HFFc6 (cell line): ENCODE data around the gene TSC2. TPM values are rescaled to one million over a fixed set of nuclear protein-coding genes. Genes with fewer than 3 reads are reported as not detected.
A peak's percentile ranks its signal among the peaks of the same experiment; 100 is the strongest.

Experiments
- DNase-seq: peaks from one replicate; pipeline ENCODE4 v3.0.0-alpha.2; 2018
- H3K27ac Mint-ChIP-seq: 2 replicates; pipeline ENCODE4 v1.8.0; 2020; ENCODE audit warnings: mild to moderate bottlenecking, mixed read lengths
- H3K27me3 Mint-ChIP-seq: 2 replicates; pipeline ENCODE4 v1.8.0; 2021; ENCODE audit warnings: mild to moderate bottlenecking, moderate library complexity, mixed read lengths; ENCODE audit not compliant: insufficient read depth
- H3K36me3 Mint-ChIP-seq: 2 replicates; pipeline ENCODE4 v1.8.0; 2021; ENCODE audit warnings: low read depth, mixed read lengths
- H3K4me1 Mint-ChIP-seq: 2 replicates; pipeline ENCODE4 v1.8.0; 2020; ENCODE audit warnings: low read depth, mixed read lengths
- H3K4me3 Mint-ChIP-seq: 2 replicates; pipeline ENCODE4 v1.8.0; 2020; ENCODE audit warnings: mild to moderate bottlenecking, moderate library complexity, mixed read lengths
- H3K9me3 Mint-ChIP-seq: 2 replicates; pipeline ENCODE4 v1.8.0; 2020; ENCODE audit warnings: mild to moderate bottlenecking, mixed read lengths
- total RNA-seq, 6 experiments: library from RNA; stranded (reverse); fragmentation: NEBNext Ultra II Directional; extraction: Animal tissue kit (Norgen Biotek cat#: 25700); gene quantifications; 2 replicates in 1 of 6; 3 replicates in 5 of 6; pipeline ENCODE4 v1.2.3, GENCODE V29; 2021
- TF ChIP-seq, protein P1 (sequence below): fragments of 200-600 bp; sonication (generic); IDR thresholded peaks from 2 replicates; pipeline ENCODE4 v1.5.0; 2021; ENCODE audit warnings: antibody characterized with exemption, mild to moderate bottlenecking

The TSC2 gene
- total RNA-seq, 6 experiments from 2014 or later: 72.0 to 88.3 (median 83.2) TPM

DNA sequence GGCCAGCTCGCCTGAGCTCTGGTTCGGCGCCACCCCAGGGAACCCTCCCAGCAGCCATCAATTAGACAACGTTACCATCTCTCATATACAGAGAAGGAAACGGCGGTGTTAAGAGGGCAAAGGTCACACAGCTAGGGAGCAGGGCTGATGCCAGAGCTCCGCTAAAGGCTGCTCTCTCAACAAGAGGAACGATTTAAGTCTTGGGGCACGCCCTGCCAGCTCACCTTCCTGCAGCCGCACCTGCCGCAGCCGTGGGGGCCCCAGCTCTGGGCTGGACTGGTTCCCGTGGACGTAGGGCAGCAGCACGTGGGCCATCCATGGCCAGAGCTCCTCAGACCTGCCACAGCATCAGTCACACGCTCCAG lies 44.5 kb downstream of the TSC2 start:
- H3K36me3 Mint-ChIP-seq: peaks cover 28% of the 10 kb centered on the region
- H3K27ac Mint-ChIP-seq: no peak overlapping the region; the same call in 1 of the 2 replicates

GRCh38 chr16:2092866-2093265 lies 45.1 kb downstream of the TSC2 start:
- H3K36me3 Mint-ChIP-seq: peaks cover 28% of the 10 kb centered on the region
- TF ChIP-seq, protein P1, sequence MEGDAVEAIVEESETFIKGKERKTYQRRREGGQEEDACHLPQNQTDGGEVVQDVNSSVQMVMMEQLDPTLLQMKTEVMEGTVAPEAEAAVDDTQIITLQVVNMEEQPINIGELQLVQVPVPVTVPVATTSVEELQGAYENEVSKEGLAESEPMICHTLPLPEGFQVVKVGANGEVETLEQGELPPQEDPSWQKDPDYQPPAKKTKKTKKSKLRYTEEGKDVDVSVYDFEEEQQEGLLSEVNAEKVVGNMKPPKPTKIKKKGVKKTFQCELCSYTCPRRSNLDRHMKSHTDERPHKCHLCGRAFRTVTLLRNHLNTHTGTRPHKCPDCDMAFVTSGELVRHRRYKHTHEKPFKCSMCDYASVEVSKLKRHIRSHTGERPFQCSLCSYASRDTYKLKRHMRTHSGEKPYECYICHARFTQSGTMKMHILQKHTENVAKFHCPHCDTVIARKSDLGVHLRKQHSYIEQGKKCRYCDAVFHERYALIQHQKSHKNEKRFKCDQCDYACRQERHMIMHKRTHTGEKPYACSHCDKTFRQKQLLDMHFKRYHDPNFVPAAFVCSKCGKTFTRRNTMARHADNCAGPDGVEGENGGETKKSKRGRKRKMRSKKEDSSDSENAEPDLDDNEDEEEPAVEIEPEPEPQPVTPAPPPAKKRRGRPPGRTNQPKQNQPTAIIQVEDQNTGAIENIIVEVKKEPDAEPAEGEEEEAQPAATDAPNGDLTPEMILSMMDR: peak; percentile 27

More for the DNA sequence above, 44.5 kb downstream of the TSC2 start:
- Mint-ChIP-seq H3K4me1 (peaks cover 12% of the 10 kb centered on the region), H3K27me3 (peaks cover 13% of the 10 kb centered on the region), H3K9me3 (peaks cover 4% of the 10 kb centered on the region; the same call in 1 of the 2 replicates), H3K4me3 (no peak overlapping the region)
- TF ChIP-seq, protein P1: no peak
- no peak for DNase-seq

DNA sequence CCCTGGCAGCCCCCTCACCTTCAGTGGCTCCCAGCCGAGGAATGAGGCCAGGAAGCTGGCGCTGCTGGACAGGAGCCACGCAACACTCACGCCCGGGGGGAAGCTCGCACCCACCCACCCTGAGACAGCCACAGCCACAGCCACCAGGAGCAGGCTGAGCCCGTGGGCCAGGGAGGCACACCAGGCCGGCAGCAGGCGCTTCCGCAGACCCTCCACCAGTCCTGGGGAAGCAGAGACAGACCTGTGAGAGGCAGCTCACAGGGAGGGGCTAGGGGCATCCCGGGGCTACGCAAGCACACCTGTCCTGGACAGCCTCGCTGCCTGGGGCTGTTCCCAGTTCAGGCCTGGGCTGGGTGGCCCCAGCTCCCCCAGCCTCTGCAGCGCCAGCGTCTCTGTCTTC lies 46.0 kb downstream of the TSC2 start:
- H3K27ac Mint-ChIP-seq: no peak overlapping the region
- peaks cover 24% of the 10 kb centered on the region for H3K36me3 Mint-ChIP-seq
- H3K4me1 Mint-ChIP-seq: peaks cover 12% of the 10 kb centered on the region
- H3K27me3 Mint-ChIP-seq: peaks cover 8% of the 10 kb centered on the region
- TF ChIP-seq, protein P1: no peak
- no peak overlapping the region for H3K4me3 Mint-ChIP-seq
- no peak for DNase-seq
- peaks cover 4% of the 10 kb centered on the region; the same call in 1 of the 2 replicates for H3K9me3 Mint-ChIP-seq

More at GRCh38 chr16:2092866-2093265, 45.1 kb downstream of the TSC2 start:
- peaks cover 12% of the 10 kb centered on the region for H3K4me1 Mint-ChIP-seq
- H3K27me3 Mint-ChIP-seq: peaks cover 13% of the 10 kb centered on the region
- no peak overlapping the region; the same call in 1 of the 2 replicates for H3K27ac Mint-ChIP-seq
- no peak overlapping the region for H3K4me3 Mint-ChIP-seq
- peaks cover 4% of the 10 kb centered on the region; the same call in 1 of the 2 replicates for H3K9me3 Mint-ChIP-seq
- no peak for DNase-seq

- H3K4me3 Mint-ChIP-seq: no peak overlapping the region
- peaks cover 2% of the 10 kb centered on the region; the same call in 1 of the 2 replicates for H3K9me3 Mint-ChIP-seq
- DNase-seq: peak; percentile 50
- TF ChIP-seq, protein P1: no peak
- H3K36me3 Mint-ChIP-seq: peaks cover 17% of the 10 kb centered on the region
- H3K4me1 Mint-ChIP-seq: peaks cover 12% of the 10 kb centered on the region
- H3K27ac Mint-ChIP-seq: peak overlapping the region; percentile 46; the same call in 1 of the 2 replicates
- peaks cover 4% of the 10 kb centered on the region for H3K27me3 Mint-ChIP-seq
These were observed 47.6 kb downstream of the TSC2 start for GRCh38 chr16:2095315-2095853.

GRCh38 chr16:2095918-2096582 lies 48.3 kb downstream of the TSC2 start:
- H3K36me3 Mint-ChIP-seq: peaks cover 15% of the 10 kb centered on the region
- H3K4me3 Mint-ChIP-seq: no peak overlapping the region
- no peak for DNase-seq
- H3K27me3 Mint-ChIP-seq: peaks cover 4% of the 10 kb centered on the region
- peak overlapping the region; percentile 25; the same call in 1 of the 2 replicates for H3K27ac Mint-ChIP-seq
- no peaks in the 10 kb centered on the region for H3K9me3 Mint-ChIP-seq
- peaks cover 12% of the 10 kb centered on the region for H3K4me1 Mint-ChIP-seq
- TF ChIP-seq, protein P1: no peak
